Measurements from ENCODE around the gene RPUSD3. TPM values are rescaled to one million over a fixed set of nuclear protein-coding genes. Genes with fewer than 3 reads are reported as not detected.
A peak's percentile ranks its signal among the peaks of the same experiment; 100 is the strongest.
"Not testable (repeated sequence)": the region's sequence is repeated elsewhere in the genome, so short reads cannot be mapped to it uniquely, and the experiment has no call there.

RPUSD3 gene
- total RNA-seq, 4 donors from 2014 or later = 37.1 to 69.7 (median 52.2) TPM

DNA sequence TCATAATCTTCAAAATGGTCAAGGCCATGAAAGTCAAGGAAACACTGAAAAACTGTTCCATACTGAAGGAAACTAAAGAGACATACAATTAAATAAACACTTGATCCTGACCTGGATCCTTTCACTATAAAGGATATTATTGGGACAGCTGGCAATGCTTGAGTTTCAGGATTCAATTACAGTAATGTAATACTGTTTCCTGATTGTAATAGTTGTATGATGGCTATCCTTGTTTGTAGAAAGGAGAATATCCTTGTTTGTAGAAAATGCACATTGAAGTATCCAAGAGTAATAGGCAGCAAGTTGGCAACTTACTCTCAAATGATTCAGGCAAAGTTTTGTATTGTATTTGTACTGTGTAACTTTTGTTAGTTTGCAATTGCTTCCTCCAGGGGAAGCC is 31.6 kb upstream of the RPUSD3 start:
- Histone ChIP-seq H3K9me3 (no peaks in the 10 kb centered on the region), H3K4me1 (peaks cover 0 to 5% (median 0%) of the 10 kb centered on the region in 4 donors), H3K4me3 (no peak overlapping the region), H3K27me3 (no peaks in the 10 kb centered on the region), H3K27ac (peak overlapping the region in 1 of 4 donors; percentile 29), H3K36me3 (no peaks in the 10 kb centered on the region)
- no peak for DNase-seq (ENCODE audit: low spot score in 2 of 2)
- TF ChIP-seq POLR2A (IDR thresholded peaks at IDR 0.05) = no peak
- no peak for TF ChIP-seq EP300 (IDR thresholded peaks at IDR 0.05)
- TF ChIP-seq, protein P1, sequence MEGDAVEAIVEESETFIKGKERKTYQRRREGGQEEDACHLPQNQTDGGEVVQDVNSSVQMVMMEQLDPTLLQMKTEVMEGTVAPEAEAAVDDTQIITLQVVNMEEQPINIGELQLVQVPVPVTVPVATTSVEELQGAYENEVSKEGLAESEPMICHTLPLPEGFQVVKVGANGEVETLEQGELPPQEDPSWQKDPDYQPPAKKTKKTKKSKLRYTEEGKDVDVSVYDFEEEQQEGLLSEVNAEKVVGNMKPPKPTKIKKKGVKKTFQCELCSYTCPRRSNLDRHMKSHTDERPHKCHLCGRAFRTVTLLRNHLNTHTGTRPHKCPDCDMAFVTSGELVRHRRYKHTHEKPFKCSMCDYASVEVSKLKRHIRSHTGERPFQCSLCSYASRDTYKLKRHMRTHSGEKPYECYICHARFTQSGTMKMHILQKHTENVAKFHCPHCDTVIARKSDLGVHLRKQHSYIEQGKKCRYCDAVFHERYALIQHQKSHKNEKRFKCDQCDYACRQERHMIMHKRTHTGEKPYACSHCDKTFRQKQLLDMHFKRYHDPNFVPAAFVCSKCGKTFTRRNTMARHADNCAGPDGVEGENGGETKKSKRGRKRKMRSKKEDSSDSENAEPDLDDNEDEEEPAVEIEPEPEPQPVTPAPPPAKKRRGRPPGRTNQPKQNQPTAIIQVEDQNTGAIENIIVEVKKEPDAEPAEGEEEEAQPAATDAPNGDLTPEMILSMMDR (IDR thresholded peaks at IDR 0.05) = no peak

DNA sequence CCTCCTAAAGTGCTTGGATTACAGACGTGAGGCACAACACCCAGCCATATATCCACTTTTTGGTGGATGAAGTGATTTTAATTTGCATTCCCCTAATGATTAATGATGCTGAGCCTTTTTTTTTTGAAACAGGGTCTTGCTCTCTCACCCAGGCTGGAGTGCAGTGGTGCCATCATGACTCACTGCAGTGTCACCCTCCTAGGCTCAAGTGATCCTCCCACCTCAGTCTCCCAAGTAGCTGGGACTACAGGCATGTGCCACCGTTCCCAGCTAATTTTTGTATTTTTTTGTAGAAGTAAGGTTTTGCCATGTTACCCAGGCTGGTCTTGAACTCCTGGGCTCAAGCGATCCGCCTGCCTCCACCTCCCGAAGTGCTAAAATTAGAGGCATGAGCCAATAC is 28.3 kb upstream of the RPUSD3 start:
- H3K36me3 ChIP-seq; DNase-seq (ENCODE audit: low spot score in 2 of 2); H3K4me3 ChIP-seq; H3K27ac ChIP-seq; H3K4me1 ChIP-seq; H3K27me3 ChIP-seq; H3K9me3 ChIP-seq: not testable (repeated sequence)
- WGBS, 2 donors = 94 to 95% methylated on average over 5 of the region's 5 CpGs

DNA sequence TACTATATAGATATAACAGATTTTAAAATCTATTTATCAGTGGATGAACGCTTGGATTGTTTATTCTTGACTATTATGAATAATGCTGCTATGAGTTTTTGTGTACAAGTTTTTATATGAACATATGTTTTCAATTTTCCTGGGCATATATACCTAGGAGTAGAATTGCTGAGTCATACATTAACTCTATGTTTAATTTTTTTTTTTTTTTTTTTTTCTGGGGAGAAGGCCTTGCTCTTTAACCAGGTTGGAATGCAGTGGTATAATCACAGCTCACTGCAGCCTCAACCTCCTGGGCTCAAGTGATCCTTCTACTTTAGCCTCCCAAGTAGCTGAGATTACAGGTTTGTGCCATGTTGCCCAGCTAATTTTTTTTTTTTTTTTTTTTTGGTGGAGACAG is 27.2 kb upstream of the RPUSD3 start:
- Histone ChIP-seq H3K36me3 (no peaks in the 10 kb centered on the region), H3K4me3 (no peak overlapping the region), H3K27ac (no peak overlapping the region), H3K9me3 (no peaks in the 10 kb centered on the region), H3K27me3 (no peaks in the 10 kb centered on the region), H3K4me1 (peaks cover 0 to 5% (median 0%) of the 10 kb centered on the region in 4 donors)
- no peak for TF ChIP-seq POLR2A (IDR thresholded peaks at IDR 0.05)
- TF ChIP-seq, protein P1 (IDR thresholded peaks at IDR 0.05) = no peak
- TF ChIP-seq EP300 (IDR thresholded peaks at IDR 0.05) = no peak
- 46 to 95% methylated on average over 1 of the region's 1 CpG for WGBS, 2 donors
- DNase-seq (ENCODE audit: low spot score in 2 of 2) = no peak

DNA sequence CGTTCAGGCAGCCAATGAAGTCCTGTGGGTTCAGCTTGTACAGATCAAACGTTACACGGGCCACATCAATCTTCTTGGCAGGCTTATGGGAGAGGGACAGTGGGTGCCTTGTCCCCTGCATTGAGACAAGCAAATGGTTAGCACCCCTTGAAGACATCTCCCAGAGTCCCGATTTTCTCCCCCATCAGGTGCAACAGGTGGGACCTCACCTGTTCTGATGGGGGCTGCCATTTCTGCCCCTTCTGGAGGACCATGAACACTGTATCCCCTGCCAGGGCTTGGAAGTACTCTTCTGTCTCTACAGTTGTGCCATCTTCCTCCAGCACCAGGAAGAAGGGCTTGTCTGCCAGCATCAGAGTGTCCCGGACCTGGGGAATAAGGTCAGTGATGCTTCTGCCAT is 26.1 kb upstream of the RPUSD3 start:
- Histone ChIP-seq H3K27me3 (no peaks in the 10 kb centered on the region), H3K4me3 (no peak overlapping the region), H3K4me1 (peaks cover 0 to 9% (median 2%) of the 10 kb centered on the region in 4 donors), H3K27ac (no peak overlapping the region), H3K9me3 (no peaks in the 10 kb centered on the region), H3K36me3 (no peaks in the 10 kb centered on the region)
- WGBS, 2 donors = 61 to 78% methylated on average over 4 to 5 of the region's 5 CpGs
- TF ChIP-seq, protein P1 (IDR thresholded peaks at IDR 0.05) = no peak
- TF ChIP-seq EP300 (IDR thresholded peaks at IDR 0.05) (no peak), POLR2A (IDR thresholded peaks at IDR 0.05) (no peak)
- DNase-seq (ENCODE audit: low spot score in 2 of 2) = no peak

DNA sequence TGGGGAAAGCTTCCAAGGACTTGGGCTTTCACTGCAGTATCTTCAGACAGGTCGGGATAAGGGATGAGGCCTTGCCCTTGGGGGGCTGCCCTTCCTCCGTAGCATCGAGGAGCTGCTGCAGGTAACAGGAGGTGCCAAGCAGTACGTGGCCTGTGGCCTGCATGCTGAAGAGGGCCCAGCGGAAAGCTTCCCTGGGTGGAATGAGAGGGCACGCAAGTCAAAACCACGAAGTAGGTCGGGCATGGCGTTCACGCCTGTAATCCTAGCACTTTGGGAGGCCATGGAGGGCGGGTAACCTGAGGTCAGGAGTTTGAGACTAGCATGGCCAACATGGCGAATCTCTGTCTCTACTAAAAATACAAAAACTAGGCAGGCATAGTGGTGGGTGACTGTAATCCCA is 23.3 kb upstream of the RPUSD3 start:
- Histone ChIP-seq H3K27me3 (no peaks in the 10 kb centered on the region), H3K4me3 (no peak overlapping the region), H3K9me3 (no peaks in the 10 kb centered on the region), H3K27ac (peak overlapping the region in 2 of 4 donors; percentile 11 to 88), H3K36me3 (no peaks in the 10 kb centered on the region), H3K4me1 (peaks cover 0 to 36% (median 8%) of the 10 kb centered on the region in 4 donors)
- 88 to 93% methylated on average over 12 of the region's 12 CpGs for WGBS, 2 donors
- no peak for DNase-seq (ENCODE audit: low spot score in 2 of 2)
- TF ChIP-seq EP300 (IDR thresholded peaks at IDR 0.05) (no peak), POLR2A (IDR thresholded peaks at IDR 0.05) (no peak)
- TF ChIP-seq, protein P1 (IDR thresholded peaks at IDR 0.05) = no peak

DNA sequence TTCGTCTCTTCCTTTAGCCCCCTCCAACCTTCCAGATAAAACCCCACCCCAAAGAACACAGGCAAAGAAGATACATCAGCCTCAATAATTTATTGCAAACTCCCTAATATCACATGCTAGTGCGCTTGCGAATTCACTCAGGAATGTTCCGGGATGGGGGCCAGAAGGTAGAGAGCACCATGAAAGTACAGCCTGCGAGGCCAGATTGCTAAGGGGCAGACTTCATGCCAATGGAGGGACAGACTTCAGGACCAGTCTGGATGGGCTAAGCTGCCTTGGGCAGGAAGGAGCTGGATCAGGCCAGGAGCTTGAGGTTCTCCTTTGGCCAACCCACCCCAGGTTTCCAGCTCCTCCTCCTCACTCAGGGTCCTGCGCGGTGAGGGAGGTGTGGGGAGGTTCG is 22.8 kb upstream of the RPUSD3 start:
- Histone ChIP-seq H3K9me3 (no peaks in the 10 kb centered on the region), H3K4me3 (no peak overlapping the region), H3K36me3 (no peaks in the 10 kb centered on the region), H3K27ac (peak overlapping the region in 2 of 4 donors; percentile 88 to 89), H3K27me3 (no peaks in the 10 kb centered on the region), H3K4me1 (peaks cover 0 to 40% (median 8%) of the 10 kb centered on the region in 4 donors)
- no peak for TF ChIP-seq EP300 (IDR thresholded peaks at IDR 0.05)
- TF ChIP-seq, protein P1 (IDR thresholded peaks at IDR 0.05) = no peak
- TF ChIP-seq POLR2A (IDR thresholded peaks at IDR 0.05) = no peak
- no peak for DNase-seq (ENCODE audit: low spot score in 2 of 2)
- WGBS, 2 donors = 88 to 93% methylated on average over 6 to 8 of the region's 8 CpGs

DNA sequence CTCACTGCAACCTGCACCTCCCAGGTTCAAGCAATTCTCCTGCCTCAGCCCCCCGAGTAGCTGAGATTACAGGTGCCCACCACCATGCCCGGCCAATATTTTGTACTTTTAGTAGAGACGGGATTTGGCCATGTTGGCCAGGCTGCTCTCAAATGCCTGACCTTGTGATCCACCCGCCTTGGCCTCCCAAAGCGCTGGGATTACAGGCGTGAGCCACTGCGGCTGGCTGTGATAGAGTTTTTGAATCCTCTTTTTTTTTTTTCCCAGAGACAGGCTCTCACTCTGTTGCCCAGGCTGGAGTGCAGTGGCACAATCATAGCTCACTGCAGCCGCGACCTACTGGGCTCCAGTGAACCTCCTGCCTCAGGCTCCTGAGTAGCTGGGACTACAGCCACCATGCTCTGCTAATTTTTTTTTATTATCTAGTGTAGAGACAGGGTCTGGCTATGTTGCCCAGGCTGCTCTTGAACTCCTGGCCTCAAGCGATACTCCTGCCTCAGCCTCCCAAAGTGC is 21.4 kb upstream of the RPUSD3 start:
- not testable (repeated sequence) for H3K27me3 ChIP-seq; DNase-seq (ENCODE audit: low spot score in 2 of 2); H3K36me3 ChIP-seq; H3K9me3 ChIP-seq
- Histone ChIP-seq H3K4me1 (peaks cover 0 to 40% (median 8%) of the 10 kb centered on the region in 4 donors), H3K27ac (peak overlapping the region; percentile 75 to 89 (median 82)), H3K4me3 (peak overlapping the region in 3 of 4 donors; percentile 7 to 30 (median 11))
- 52 to 59% methylated on average over 10 of the region's 10 CpGs for WGBS, 2 donors
